ENCODE data around the gene CWF19L1. TPM values are rescaled to one million over a fixed set of nuclear protein-coding genes. Genes with fewer than 3 reads are reported as not detected.

The CWF19L1 gene
- total RNA-seq, 4 donors from 2014 or later: 12.6 to 23.0 (median 17.0) TPM

DNA sequence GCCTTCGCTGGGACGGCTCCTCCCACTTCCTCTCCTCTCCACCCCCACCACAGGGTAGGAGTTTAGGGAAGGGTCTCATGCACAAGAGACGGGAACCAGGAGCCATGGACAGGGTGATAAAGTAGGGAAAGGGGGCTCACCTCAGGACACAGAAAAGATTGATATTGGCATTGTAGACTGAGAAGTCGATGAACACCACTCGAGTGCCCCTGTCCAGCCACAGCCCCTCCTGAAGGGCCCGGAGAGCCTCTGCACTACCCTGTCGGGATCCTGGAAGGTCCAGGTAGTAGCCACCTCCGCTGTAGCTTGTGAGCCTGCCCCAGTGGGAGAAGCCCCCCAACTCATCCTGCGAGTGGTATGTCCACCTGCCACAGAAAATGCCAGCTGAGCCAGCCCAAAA, 29.8 kb upstream of the CWF19L1 start:
- no peak for TF ChIP-seq CTCF (IDR thresholded peaks at IDR 0.05; ENCODE audit: low read depth)

- TF ChIP-seq CTCF (IDR thresholded peaks at IDR 0.05; ENCODE audit: low read depth): no peak
These were observed 25.6 kb upstream of the CWF19L1 start for GRCh38 chr10:100293066-100293465.

- no peak for TF ChIP-seq CTCF (IDR thresholded peaks at IDR 0.05; ENCODE audit: low read depth)
These were observed 23.9 kb upstream of the CWF19L1 start for GRCh38 chr10:100291356-100291755.

DNA sequence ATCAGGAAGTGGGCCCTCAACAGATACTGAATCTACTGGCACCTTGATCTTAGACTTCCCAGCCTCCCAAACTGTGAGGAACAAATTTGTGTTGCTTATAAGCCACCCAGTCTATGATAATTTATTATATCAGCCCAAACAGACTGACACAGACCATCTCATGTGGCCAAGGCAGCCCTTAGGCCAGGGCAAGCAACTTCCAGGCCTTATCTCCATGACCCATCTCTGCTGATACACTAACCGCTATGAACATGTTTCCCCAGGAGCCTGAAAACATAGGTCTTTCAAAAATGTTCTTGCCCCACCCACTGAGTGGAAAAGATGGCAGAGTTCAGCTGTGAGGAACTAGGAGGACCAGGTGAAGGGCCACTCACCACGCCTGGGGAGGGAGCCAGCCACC, 22.2 kb upstream of the CWF19L1 start:
- no peak for TF ChIP-seq CTCF (IDR thresholded peaks at IDR 0.05; ENCODE audit: low read depth)

- TF ChIP-seq CTCF (IDR thresholded peaks at IDR 0.05; ENCODE audit: low read depth): no peak
These were observed 20.8 kb upstream of the CWF19L1 start for GRCh38 chr10:100288196-100288595.

DNA sequence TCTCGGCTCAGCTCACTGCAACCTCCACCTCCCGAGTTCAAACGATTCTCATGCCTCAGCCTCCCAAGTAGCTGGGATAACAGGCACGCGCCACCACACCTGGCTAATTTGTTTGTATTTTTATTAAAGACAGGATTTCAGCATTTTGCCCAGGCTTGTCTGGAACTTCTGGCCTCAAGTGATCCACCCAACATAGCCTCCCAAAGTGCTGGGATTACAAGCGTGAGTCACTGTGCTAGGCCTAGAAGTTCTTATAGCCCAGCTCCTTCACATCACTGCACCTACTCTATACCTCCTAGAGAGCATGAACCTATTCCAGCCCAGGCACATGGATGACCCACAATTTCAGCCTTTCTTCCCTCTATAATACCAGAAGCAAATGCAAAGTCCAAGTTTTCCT, 20.3 kb upstream of the CWF19L1 start:
- TF ChIP-seq CTCF (IDR thresholded peaks at IDR 0.05; ENCODE audit: low read depth): no peak

DNA sequence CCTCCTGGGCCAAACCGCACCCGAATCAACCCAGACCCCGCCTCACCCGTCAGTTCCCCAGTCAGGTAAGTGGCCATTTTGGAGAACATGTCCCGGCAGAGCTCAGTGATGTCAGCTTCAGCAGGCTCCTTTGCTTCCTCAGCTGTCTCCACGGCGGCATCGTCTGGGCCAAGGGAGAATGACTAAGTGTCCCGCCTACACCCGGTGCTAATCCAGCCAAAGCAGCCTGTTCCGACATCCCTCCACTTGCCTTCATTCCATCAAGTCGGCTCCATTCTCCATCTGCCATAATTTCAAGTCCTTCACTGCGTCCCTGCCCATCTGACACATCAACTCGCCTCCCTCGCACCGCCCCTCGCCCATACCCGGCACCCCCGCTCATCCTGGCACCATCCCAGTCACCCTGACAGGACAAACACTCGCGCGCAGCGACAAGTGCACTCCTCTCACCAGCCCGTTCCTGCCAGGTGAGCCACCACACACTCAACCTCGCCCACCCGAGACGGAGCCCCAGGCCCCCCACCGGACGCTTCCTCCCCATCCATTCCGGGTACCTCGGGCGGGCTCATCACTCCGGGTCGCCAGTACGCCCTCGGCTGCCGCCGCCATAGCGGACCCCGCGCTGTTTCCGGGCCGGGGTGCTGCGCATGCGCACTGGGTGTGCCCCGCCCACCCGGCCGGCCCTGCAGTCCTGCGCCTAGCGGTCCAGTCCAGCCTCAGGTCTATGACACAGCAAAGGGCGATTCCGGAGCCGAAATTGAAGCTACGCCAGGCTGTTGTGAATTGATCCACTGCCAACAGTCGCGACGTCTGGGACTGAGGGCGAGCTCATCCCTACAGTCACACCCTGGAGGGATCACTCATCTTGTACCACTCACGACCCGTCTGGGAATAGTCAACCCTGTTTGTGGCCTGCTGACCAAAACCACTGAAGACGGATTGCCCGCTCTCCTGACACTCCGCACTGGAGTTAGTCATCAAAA, 18.9 kb upstream of the CWF19L1 start, which contains the start of gene BLOC1S2:
Gene BLOC1S2, minus strand, starts transcription at position 630 of the 983 bp plus-strand sequence. Its CDS starts 21 bp downstream, at position 609.
- no peak for TF ChIP-seq CTCF (IDR thresholded peaks at IDR 0.05; ENCODE audit: low read depth)
